ENCODE measurements around the gene WDR31.

Gene WDR31

GRCh38 chr9:113328045-113328782 lies 11.9 kb downstream of the WDR31 start:
- H3K9me3 Mint-ChIP-seq, result no peaks in the 10 kb centered on the region

DNA sequence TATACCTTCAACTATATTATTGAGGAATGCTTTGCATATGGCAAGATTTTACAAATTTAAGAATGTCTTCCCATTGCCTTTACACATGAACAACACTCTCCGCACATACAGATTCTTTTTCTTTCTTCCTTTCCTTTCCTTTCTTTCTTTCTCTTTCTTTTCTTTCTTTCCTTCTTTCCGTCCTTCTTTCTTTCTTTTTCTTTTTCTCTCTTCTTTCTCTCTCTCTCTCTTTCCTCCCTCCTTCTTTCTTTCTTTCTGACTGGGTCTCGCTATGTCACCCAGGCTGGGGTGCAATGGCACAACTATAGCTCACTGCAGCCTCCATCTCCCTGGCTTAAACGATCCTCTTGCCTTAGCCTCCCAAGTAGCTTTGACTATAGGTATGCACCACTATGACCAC lies 13.8 kb downstream of the WDR31 start:
- H3K4me1 Mint-ChIP-seq (ENCODE audit: low read depth), result no peaks in the 10 kb centered on the region
- H3K27me3 Mint-ChIP-seq, result no peaks in the 10 kb centered on the region
- no peaks in the 10 kb centered on the region for H3K36me3 Mint-ChIP-seq (ENCODE audit: low read depth)
- H3K9me3 Mint-ChIP-seq, result no peaks in the 10 kb centered on the region
- no peak overlapping the region for H3K27ac Mint-ChIP-seq
- no peak for DNase-seq
- H3K4me3 Mint-ChIP-seq, result no peak overlapping the region

More at GRCh38 chr9:113328045-113328782, 11.9 kb downstream of the WDR31 start:
- Mint-ChIP-seq H3K4me3 (no peak overlapping the region), H3K27ac (no peak overlapping the region), H3K36me3 (ENCODE audit: low read depth) (no peaks in the 10 kb centered on the region), H3K4me1 (ENCODE audit: low read depth) (no peaks in the 10 kb centered on the region), H3K27me3 (no peaks in the 10 kb centered on the region)
- DNase-seq, result no peak

DNA sequence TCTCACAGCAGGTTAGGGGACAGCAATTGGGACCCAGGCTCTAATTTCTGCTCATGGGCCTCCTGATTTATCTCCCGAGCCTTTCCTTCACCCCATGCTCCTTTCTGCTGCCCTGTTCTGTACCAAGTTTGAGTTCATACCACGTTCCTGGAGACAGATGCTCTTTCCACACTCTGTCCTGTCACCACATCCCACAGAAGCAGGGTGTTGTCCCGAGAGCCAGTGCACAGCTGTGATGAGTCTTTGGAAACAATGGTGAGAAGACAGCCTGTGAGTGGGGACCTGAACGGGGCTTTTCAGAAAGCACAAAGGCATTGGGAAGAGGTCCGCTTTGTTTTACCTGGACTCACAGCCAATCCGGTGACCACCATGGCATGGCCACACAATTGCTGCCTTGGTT lies 17.4 kb downstream of the WDR31 start:
- Mint-ChIP-seq H3K9me3 (no peaks in the 10 kb centered on the region), H3K36me3 (ENCODE audit: low read depth) (no peaks in the 10 kb centered on the region), H3K4me1 (ENCODE audit: low read depth) (no peaks in the 10 kb centered on the region), H3K4me3 (no peak overlapping the region), H3K27me3 (no peaks in the 10 kb centered on the region), H3K27ac (no peak overlapping the region)
- no peak for DNase-seq

- H3K27me3 Mint-ChIP-seq, result no peaks in the 10 kb centered on the region
- no peaks in the 10 kb centered on the region for H3K4me1 Mint-ChIP-seq (ENCODE audit: low read depth)
- no peak overlapping the region for H3K27ac Mint-ChIP-seq
These were observed 20.0 kb downstream of the WDR31 start for GRCh38 chr9:113320051-113320450.

DNA sequence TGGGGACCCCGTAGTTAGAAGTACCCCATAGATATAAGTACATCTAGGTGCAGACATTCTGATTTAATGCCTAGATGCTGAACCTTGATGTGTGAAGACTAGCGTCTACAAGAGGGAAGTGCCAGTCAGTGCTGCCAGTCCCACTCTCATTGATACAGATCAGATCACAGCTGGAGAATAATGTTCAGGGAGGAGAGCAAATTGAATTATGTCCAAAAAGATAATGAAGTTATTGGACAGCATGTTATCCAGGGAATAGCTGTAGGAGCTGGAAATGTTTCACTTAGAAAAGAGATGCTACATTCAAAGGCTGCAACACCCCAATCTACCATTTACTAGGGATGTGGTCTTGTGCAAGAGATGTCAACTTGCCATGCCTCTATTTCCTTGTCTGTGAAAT lies 21.0 kb downstream of the WDR31 start:
- no peaks in the 10 kb centered on the region for H3K9me3 Mint-ChIP-seq
- no peaks in the 10 kb centered on the region for H3K27me3 Mint-ChIP-seq
- no peaks in the 10 kb centered on the region for H3K36me3 Mint-ChIP-seq (ENCODE audit: low read depth)
- DNase-seq, result no peak
- H3K4me1 Mint-ChIP-seq (ENCODE audit: low read depth), result no peaks in the 10 kb centered on the region
- H3K27ac Mint-ChIP-seq, result no peak overlapping the region
- H3K4me3 Mint-ChIP-seq, result no peak overlapping the region

More at GRCh38 chr9:113320051-113320450, 20.0 kb downstream of the WDR31 start:
- H3K9me3 Mint-ChIP-seq, result no peaks in the 10 kb centered on the region
- no peaks in the 10 kb centered on the region for H3K36me3 Mint-ChIP-seq (ENCODE audit: low read depth)
- DNase-seq, result no peak
- H3K4me3 Mint-ChIP-seq, result no peak overlapping the region

DNA sequence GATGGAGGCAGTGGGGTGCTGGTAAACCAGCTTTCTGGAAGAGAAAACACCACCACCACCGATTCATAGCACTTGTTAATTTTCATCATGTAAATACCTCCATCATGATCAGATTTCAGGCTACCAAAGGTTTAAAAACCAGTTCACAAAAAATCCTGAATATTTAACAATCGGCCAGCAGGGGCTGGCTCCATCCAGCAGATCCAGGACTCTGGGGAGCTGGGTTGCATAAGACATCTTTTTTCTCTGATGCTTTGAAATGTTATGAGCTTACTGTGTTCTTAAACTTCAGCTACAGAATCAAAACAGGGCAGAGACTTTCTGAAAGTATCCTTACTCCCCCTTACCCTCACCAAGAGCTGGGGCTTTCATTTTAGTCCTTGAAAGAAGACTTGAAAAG lies 22.3 kb downstream of the WDR31 start:
- Mint-ChIP-seq H3K27me3 (no peaks in the 10 kb centered on the region), H3K4me1 (ENCODE audit: low read depth) (no peaks in the 10 kb centered on the region), H3K27ac (no peak overlapping the region), H3K4me3 (no peak overlapping the region), H3K9me3 (no peaks in the 10 kb centered on the region), H3K36me3 (ENCODE audit: low read depth) (no peaks in the 10 kb centered on the region)
- DNase-seq, result no peak

- Mint-ChIP-seq H3K27me3 (no peaks in the 10 kb centered on the region), H3K36me3 (ENCODE audit: low read depth) (no peaks in the 10 kb centered on the region), H3K4me1 (ENCODE audit: low read depth) (no peaks in the 10 kb centered on the region), H3K27ac (no peak overlapping the region), H3K9me3 (no peaks in the 10 kb centered on the region), H3K4me3 (no peak overlapping the region)
- DNase-seq, result no peak
These were observed 24.0 kb downstream of the WDR31 start for GRCh38 chr9:113316030-113316429.

GRCh38 chr9:113315231-113315630 lies 24.8 kb downstream of the WDR31 start:
- Mint-ChIP-seq H3K9me3 (no peaks in the 10 kb centered on the region), H3K4me1 (ENCODE audit: low read depth) (no peaks in the 10 kb centered on the region), H3K4me3 (no peak overlapping the region), H3K27ac (no peak overlapping the region), H3K27me3 (no peaks in the 10 kb centered on the region), H3K36me3 (ENCODE audit: low read depth) (no peaks in the 10 kb centered on the region)
- DNase-seq, result no peak

GRCh38 chr9:113313261-113313660 lies 26.8 kb downstream of the WDR31 start:
- Mint-ChIP-seq H3K27ac (no peak overlapping the region), H3K9me3 (no peaks in the 10 kb centered on the region), H3K4me3 (no peak overlapping the region), H3K4me1 (ENCODE audit: low read depth) (no peaks in the 10 kb centered on the region), H3K27me3 (no peaks in the 10 kb centered on the region), H3K36me3 (ENCODE audit: low read depth) (no peaks in the 10 kb centered on the region)
- no peak for DNase-seq

DNA sequence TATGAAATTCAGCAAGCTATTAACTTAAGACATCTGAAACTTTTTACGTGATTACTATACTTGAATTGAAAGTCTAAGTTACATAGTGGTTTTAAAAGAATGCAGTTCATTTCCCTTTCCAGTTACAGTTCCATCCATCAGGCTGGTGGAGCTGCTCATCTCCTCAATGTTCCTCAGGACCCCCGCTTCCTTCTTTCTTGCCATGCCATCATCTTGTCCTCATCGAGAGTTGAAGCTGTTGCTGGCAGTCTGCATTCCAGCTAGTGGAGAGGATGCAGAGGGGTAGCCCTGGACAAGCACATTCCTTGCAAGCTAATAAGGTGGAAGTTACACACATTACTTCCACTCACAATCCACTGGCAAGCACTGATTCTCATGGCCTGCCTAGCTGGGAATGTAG lies 28.1 kb downstream of the WDR31 start:
- Mint-ChIP-seq H3K27me3 (no peaks in the 10 kb centered on the region), H3K4me3 (no peak overlapping the region), H3K27ac (no peak overlapping the region), H3K9me3 (no peaks in the 10 kb centered on the region), H3K4me1 (ENCODE audit: low read depth) (no peaks in the 10 kb centered on the region), H3K36me3 (ENCODE audit: low read depth) (no peaks in the 10 kb centered on the region)
- no peak for DNase-seq

DNA sequence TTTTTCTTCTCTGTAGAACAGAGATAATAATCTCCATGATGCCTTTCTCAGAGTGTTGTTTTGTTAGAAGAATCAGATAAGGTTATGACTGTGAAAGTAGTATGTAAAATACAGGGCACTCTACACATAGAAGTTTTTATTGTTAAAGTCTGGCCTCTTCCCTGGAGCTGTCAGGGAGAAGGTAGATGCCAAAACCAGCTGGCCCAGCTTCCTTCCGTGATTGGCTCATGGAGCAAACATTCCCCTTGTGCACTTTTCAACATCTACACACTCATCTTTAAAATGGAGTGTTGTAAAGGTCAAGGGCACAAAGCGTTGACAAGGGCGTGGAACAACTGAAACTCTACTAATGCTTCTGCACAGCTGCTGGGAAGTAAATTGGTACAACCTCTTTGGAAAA lies 29.5 kb downstream of the WDR31 start:
- Mint-ChIP-seq H3K4me1 (ENCODE audit: low read depth) (no peaks in the 10 kb centered on the region), H3K4me3 (no peak overlapping the region), H3K27me3 (no peaks in the 10 kb centered on the region), H3K27ac (no peak overlapping the region), H3K9me3 (no peaks in the 10 kb centered on the region), H3K36me3 (ENCODE audit: low read depth) (no peaks in the 10 kb centered on the region)
- no peak for DNase-seq

- DNase-seq, result no peak
- Mint-ChIP-seq H3K4me1 (ENCODE audit: low read depth) (no peaks in the 10 kb centered on the region), H3K9me3 (no peaks in the 10 kb centered on the region), H3K27me3 (no peaks in the 10 kb centered on the region), H3K27ac (no peak overlapping the region), H3K4me3 (no peak overlapping the region), H3K36me3 (ENCODE audit: low read depth) (no peaks in the 10 kb centered on the region)
These were observed 30.8 kb downstream of the WDR31 start for GRCh38 chr9:113309204-113309813.

DNA sequence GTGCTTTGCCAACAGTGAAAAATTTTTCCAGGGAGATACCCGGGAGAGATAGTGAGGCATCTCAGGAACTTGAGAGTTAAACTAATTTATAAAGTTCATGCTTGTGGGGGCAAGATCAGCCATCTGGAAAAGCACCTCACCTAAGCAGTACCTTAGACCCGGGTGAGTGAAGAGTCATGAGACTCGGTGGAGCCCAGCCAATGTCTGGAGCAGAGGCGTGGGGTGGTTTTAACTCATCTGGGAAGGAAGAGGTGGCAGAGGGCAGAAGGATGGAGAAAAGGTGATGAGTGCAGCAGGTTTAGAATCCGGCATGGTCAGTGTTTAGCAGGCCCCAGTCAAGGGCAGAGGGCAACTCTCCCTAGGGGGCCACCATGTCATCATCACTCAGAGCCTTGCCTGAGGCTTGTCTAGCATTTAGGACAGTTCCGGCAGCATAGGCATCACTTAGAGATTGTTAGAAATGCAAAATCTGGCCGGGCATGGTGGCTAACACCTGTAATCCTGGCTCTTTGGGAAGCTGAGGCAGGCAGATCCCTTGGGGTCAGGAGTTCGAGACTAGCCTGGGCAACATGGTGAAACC lies 32.6 kb downstream of the WDR31 start:
- no peak overlapping the region for H3K4me3 Mint-ChIP-seq
- no peaks in the 10 kb centered on the region for H3K4me1 Mint-ChIP-seq (ENCODE audit: low read depth)
- H3K27me3 Mint-ChIP-seq, result no peaks in the 10 kb centered on the region
- H3K9me3 Mint-ChIP-seq, result no peaks in the 10 kb centered on the region
- H3K27ac Mint-ChIP-seq, result no peak overlapping the region
- DNase-seq, result no peak
- H3K36me3 Mint-ChIP-seq (ENCODE audit: low read depth), result no peaks in the 10 kb centered on the region

DNA sequence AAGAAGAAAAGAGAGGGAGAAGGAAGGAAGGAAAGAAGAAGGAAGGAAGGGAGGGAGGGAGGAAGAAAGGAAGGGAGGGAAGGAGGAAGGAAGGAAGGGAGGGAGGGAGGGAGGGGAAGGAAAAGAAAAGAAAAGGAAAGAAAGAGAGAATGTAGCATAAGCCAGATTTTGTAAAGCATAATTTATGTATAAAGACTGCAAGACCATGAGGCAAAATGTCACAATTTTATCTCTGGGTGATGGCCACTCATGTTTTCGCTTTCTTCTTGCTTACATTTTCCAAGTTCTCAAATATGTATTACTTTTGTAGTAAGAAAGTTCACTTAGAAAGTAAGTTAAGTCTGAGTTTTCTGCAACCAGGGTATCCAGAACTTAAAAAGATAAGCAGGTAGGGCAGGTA lies 33.5 kb downstream of the WDR31 start:
- Mint-ChIP-seq H3K27ac (no peak overlapping the region), H3K9me3 (no peaks in the 10 kb centered on the region), H3K4me3 (no peak overlapping the region), H3K36me3 (ENCODE audit: low read depth) (no peaks in the 10 kb centered on the region), H3K27me3 (no peaks in the 10 kb centered on the region), H3K4me1 (ENCODE audit: low read depth) (no peaks in the 10 kb centered on the region)
- no peak for DNase-seq

DNA sequence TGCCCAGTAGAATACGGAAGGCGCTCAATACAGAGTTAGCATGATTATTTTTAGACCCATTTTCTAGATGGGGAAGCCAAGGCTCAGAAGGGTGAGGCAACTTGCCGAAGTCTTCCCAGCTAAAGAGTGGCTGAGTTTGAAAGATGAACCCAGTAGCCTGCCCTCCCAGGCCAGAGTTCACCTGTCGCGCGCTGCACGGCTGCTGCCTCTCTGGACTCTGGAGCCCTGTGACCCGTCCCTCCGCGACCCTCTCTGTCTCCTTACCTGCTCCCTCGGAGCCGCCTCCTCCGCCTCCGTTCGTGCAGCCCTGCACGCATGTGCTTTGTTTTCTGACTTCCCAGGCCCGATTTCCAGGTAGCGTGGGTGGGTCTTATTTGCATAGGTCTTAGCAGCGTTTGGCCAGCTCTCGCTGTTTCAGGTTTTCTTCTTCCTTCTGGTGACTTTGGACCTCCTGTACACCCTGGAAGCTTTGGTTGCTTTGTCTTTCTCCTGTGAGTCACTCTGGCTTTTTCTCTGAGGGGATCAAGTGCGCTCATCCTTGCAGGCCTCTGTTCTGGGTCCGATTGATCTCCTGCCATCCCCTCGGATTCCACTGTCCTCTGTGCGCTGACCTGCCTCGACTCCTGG lies 37.2 kb downstream of the WDR31 start, which contains the start of gene RNF183:
Gene RNF183, minus strand, starts transcription at position 585 of the 627 bp plus-strand sequence. CDS start 5,192 bp downstream, outside the sequence.
- H3K4me1 Mint-ChIP-seq (ENCODE audit: low read depth), result no peaks in the 10 kb centered on the region
- H3K27me3 Mint-ChIP-seq, result no peaks in the 10 kb centered on the region
- no peaks in the 10 kb centered on the region for H3K36me3 Mint-ChIP-seq (ENCODE audit: low read depth)
- no peaks in the 10 kb centered on the region for H3K9me3 Mint-ChIP-seq
- no peak within 1 kb of the TSS for H3K4me3 Mint-ChIP-seq
- no peak for DNase-seq
- no peak within 1 kb of the TSS for H3K27ac Mint-ChIP-seq
